KMS-11 (cell line): ENCODE data around the gene REM1.
"Not testable (repeated sequence)": the region's sequence is repeated elsewhere in the genome, so short reads cannot be mapped to it uniquely, and the experiment has no call there.

ENCODE experiments used
- H2AFZ ChIP-seq: fragments of 200-600 bp; sonication (generic); 2 replicates; pipeline ENCODE4 v1.6.1; 2016; ENCODE audit warnings: antibody characterized with exemption, mixed run types, low read depth
- H3K27ac ChIP-seq: fragments of 200-600 bp; sonication (generic); 2 replicates; pipeline ENCODE4 v1.6.1; 2016; ENCODE audit warnings: mild to moderate bottlenecking, mixed run types
- H3K27me3 ChIP-seq: fragments of 200-600 bp; sonication (generic); 2 replicates; pipeline ENCODE4 v1.6.1; 2017; ENCODE audit warnings: mild to moderate bottlenecking, low read depth, mixed run types, moderate library complexity; ENCODE audit not compliant: insufficient read depth
- H3K36me3 ChIP-seq: fragments of 200-600 bp; sonication (generic); 2 replicates; pipeline ENCODE4 v1.6.1; 2017; ENCODE audit warnings: mild to moderate bottlenecking, mixed run types; ENCODE audit not compliant: insufficient read depth
- H3K4me1 ChIP-seq: fragments of 200-600 bp; sonication (generic); 2 replicates; pipeline ENCODE4 v1.6.1; 2016; ENCODE audit warnings: mild to moderate bottlenecking, low read depth, mixed run types; ENCODE audit not compliant: poor library complexity, severe bottlenecking
- H3K4me2 ChIP-seq: fragments of 200-600 bp; sonication (generic); 2 replicates; pipeline ENCODE4 v1.7.0; 2016; ENCODE audit warnings: mild to moderate bottlenecking, mixed run types
- H3K4me3 ChIP-seq: fragments of 200-600 bp; sonication (generic); IDR thresholded peaks from 2 replicates; pipeline ENCODE4 v1.6.1; 2017; ENCODE audit warnings: low read depth, low read length, mixed read lengths; ENCODE audit not compliant: insufficient read depth
- H3K79me2 ChIP-seq: fragments of 200-600 bp; sonication (generic); 2 replicates; pipeline ENCODE4 v1.6.1; 2016; ENCODE audit warnings: low read depth, mixed run types; ENCODE audit not compliant: insufficient read depth
- H3K9ac ChIP-seq: fragments of 200-600 bp; sonication (generic); 2 replicates; pipeline ENCODE4 v1.6.1; 2016; ENCODE audit warnings: mild to moderate bottlenecking, mixed run types
- H4K20me1 ChIP-seq: fragments of 200-600 bp; sonication (generic); 2 replicates; pipeline ENCODE4 v1.6.1; 2016; ENCODE audit warnings: mild to moderate bottlenecking, mixed run types; ENCODE audit not compliant: insufficient read depth
- CTCF ChIP-seq: fragments of 200-600 bp; sonication (generic); conservative IDR thresholded peaks from 2 replicates; pipeline ENCODE4 v1.6.1; 2017; ENCODE audit warnings: low read depth, mild to moderate bottlenecking, antibody characterized with exemption, low read length, moderate library complexity, mixed read lengths

Gene REM1

GRCh38 chr20:31454361-31454760, 20.7 kb upstream of the REM1 start:
- Histone ChIP-seq H4K20me1 (no peaks in the 10 kb centered on the region), H3K27ac (no peak overlapping the region), H3K79me2 (no peaks in the 10 kb centered on the region), H3K36me3 (no peaks in the 10 kb centered on the region), H2AFZ (no peak overlapping the region), H3K4me3 (no peak overlapping the region), H3K4me1 (no peaks in the 10 kb centered on the region), H3K4me2 (no peak overlapping the region), H3K9ac (no peak overlapping the region), H3K27me3 (no peaks in the 10 kb centered on the region; the same call in 1 of the 2 replicates)
- no peak for TF ChIP-seq CTCF

DNA sequence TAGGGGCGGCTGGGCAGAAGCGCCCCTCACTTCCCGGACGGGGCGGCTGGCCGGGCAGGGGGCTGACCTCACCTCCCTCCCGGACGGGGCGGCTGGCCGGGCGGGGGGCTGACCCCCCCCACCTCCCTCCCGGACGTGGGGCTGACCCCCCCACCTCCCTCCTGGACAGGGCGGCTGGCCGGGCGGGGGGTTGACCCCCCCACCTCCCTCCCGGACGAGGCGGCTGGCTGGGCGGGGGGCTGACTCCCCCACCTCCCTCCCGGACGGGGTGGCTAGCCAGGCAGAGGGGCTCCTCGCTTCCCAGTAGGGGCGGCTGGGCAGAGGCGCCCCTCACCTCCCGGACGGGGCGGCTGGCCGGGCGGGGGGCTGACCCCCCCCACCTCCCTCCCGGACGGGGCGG, 4.1 kb upstream of the REM1 start:
- not testable (repeated sequence) for H3K4me1 ChIP-seq, H3K36me3 ChIP-seq, H3K79me2 ChIP-seq, H3K27me3 ChIP-seq, H4K20me1 ChIP-seq, H3K9ac ChIP-seq, H3K4me2 ChIP-seq, H3K4me3 ChIP-seq, H2AFZ ChIP-seq, H3K27ac ChIP-seq

DNA sequence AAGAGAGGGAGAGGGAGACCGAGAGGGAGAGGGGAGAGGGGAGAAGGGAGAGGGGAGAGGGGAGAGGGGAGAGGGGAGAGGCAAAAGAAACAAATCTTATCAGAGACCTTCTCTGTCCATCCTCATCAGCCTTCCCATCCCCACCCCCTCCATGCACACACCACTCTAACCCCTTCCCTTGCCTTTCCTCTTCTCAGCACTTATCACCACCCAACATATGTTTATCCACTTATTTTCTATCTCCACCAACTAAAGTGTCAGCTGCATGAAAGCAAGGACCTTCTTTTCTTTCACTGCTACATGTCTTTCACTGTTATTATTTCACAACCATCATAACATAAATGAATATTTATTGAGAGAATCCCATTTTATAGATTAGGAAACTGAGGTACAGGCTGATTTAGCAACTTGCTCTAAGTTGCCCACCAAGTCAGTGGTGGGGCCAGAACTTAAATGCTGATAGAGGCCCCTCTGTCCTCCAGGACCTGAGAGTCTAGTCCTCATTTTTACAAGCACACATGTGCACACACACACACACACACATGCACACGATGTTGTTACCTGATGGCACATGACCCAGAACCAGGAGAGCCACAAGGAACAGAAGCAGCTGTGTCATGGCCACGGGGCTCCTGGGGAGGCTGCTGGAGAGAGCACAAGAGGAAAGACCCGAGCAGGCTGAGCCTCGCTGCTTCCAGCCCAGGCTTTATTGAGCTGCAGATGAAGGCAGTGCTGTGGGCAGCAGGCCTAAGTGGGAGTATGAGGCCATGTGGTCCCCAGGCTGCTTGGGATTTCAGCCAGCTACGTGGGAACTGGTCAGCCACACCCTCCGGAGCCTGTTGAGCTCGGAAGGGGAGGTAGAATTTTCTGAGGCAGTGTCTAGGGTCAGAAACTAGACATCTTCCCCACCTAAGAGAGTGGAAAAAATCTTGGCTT, 2.4 kb upstream of the REM1 start:
- no peak for TF ChIP-seq CTCF
- no peaks in the 10 kb centered on the region for H3K27me3 ChIP-seq
- H3K4me2 ChIP-seq: no peak overlapping the region
- H3K9ac ChIP-seq: no peak overlapping the region
- no peaks in the 10 kb centered on the region for H3K79me2 ChIP-seq
- H3K27ac ChIP-seq: no peak overlapping the region
- H3K36me3 ChIP-seq: no peaks in the 10 kb centered on the region
- no peak overlapping the region for H3K4me3 ChIP-seq
- H2AFZ ChIP-seq: no peak overlapping the region
- no peaks in the 10 kb centered on the region for H4K20me1 ChIP-seq
- H3K4me1 ChIP-seq: no peaks in the 10 kb centered on the region

GRCh38 chr20:31473331-31474096, 1.6 kb upstream of the REM1 start:
- TF ChIP-seq CTCF: no peak
- no peaks in the 10 kb centered on the region for H3K36me3 ChIP-seq
- no peak overlapping the region for H3K9ac ChIP-seq
- no peak overlapping the region for H3K4me3 ChIP-seq
- no peaks in the 10 kb centered on the region for H3K4me1 ChIP-seq
- no peak overlapping the region for H3K27ac ChIP-seq
- no peaks in the 10 kb centered on the region for H4K20me1 ChIP-seq
- no peaks in the 10 kb centered on the region for H3K79me2 ChIP-seq
- H3K4me2 ChIP-seq: no peak overlapping the region
- no peaks in the 10 kb centered on the region for H3K27me3 ChIP-seq
- H2AFZ ChIP-seq: no peak overlapping the region

GRCh38 chr20:31474097-31474436, 1.0 kb upstream of the REM1 start:
- Histone ChIP-seq H3K27ac (no peak overlapping the region), H3K4me1 (no peaks in the 10 kb centered on the region), H3K4me2 (no peak overlapping the region), H3K27me3 (no peaks in the 10 kb centered on the region), H4K20me1 (no peaks in the 10 kb centered on the region), H3K9ac (no peak overlapping the region), H3K4me3 (no peak overlapping the region), H3K36me3 (no peaks in the 10 kb centered on the region), H2AFZ (no peak overlapping the region), H3K79me2 (no peaks in the 10 kb centered on the region)
- TF ChIP-seq CTCF: no peak
